GM12874 (cell line): ENCODE measurements around the gene CAPN13.

Experiments used
- CTCF ChIP-seq: IDR thresholded peaks from 2 replicates; pipeline ENCODE4 v1.5.1; 2011; ENCODE audit warnings: low read depth, mild to moderate bottlenecking, control low read depth, low read length, moderate library complexity; ENCODE audit not compliant: insufficient read depth

Gene CAPN13

DNA sequence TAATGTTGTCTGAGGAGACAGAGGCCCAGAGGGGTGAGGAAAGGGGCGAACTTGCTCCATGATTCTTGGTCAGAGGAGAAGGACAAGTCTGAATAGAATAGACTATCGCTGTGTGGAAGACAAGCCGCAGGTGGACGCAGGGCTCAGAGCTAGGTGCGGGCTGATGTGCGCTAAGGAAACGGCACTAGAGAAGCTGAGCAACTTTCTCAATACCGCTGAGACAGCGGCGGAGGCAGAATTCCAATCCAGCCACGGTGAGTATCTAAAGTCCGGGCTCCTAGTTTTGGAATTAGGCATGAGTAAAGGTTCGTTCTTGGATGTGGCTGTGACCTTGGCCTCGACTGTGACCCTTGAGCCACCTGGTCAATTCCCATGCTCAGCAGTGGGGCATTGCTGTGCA is 47.8 kb downstream of the CAPN13 start:
- TF ChIP-seq CTCF: no peak

DNA sequence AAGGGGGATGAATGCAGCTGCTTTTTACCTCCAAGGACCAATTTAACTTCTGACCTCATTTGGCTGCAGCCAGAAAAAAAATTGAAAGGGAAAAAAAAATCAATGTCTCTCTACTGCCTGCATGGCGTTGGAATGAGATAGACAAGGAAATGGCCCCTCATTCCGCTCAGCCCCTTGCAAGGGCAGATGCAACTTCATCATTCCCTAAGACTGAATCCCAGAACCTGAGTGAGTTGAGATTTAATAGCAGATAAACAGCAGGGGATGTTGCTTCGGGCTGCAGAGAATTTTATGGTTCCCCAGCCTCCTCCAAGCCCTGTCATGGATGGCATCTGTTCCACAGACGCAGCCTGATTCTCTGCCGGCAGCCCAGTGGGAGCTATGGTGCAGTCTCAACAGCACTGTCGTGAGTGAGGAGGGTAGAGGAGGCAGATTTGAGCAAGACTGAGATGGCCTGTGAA is 49.0 kb downstream of the CAPN13 start:
- no peak for TF ChIP-seq CTCF

DNA sequence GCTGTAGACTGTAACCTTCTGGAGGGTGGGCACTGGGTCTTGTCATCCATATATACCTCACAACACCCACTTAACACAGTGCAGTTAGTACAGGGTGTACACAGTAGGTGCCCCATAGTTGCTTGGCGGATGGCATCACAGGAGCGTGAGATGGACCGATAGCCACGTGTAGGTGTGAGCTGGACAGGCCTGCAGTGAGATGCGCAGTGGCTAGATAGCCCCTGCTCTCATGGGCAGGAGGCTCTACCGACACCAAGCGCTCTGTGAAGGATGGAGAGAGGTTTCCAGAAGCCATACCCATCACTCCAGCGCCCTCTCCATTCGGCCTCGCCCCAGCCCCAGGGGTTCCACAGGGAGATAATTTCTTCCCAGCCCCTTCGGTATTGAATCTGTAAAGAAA is 49.5 kb downstream of the CAPN13 start:
- no peak for TF ChIP-seq CTCF

DNA sequence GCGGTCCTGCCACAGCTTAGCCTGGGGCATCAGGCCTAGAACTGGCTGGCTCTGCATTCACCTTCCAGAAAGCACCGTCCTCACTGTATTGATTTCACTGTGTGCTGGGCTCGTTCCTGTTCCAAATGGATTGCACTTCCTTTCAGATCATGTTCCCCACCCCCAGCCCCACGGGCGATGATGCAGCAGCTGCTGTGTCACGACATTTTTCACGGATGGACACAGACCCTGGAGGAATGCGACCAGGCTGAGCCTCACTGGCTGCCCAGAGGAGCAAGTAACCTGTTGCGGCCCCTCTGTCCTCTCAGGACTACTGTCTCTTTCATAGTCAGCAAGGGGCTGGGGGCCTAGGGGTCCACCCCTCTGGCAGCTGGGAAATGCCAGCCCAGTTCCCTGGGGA is 50.3 kb downstream of the CAPN13 start:
- TF ChIP-seq CTCF: no peak

- TF ChIP-seq CTCF: no peak
These were observed 51.1 kb downstream of the CAPN13 start for GRCh38 chr2:30756051-30756719.

DNA sequence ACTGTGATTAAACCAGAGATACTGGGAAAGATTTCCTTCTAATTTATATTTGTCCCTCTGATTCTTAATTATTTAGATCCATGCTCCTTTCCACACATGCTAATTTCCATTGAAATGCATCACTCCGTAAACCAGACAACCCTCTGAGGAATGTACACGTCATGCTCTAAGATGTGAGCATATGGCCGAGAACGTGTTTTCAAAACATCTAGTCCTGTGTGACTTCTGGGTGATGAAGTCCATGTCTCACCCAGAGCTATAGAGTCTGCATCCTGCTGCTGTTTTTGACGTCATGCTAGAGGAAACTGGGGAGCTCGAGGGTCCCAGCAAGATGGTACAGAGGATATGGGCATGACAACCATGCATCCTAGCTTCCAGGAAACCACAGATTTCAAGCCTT is 53.6 kb downstream of the CAPN13 start:
- no peak for TF ChIP-seq CTCF

DNA sequence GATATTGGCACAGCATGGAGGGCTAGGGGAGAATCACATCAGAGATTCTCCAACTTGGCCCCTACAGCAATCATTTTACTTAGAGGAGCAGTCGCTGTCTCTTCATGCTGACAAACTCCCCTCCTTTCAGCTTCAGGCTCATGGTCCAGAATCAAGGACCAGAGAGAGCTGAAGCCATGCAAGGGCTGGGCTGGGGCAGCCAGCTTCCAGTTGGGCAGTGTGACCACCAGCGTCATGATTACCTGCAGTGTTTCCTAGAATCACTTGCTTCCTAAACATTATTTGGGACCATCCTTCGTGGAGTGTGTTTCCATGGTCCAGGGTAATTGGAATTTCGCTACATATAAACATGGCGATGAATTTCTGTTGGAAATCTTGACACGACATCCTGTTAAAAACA is 54.4 kb downstream of the CAPN13 start:
- TF ChIP-seq CTCF: no peak
